ENCODE measurements around the gene HEXIM2.

Gene HEXIM2

GRCh38 chr17:45131616-45132319 is 29.9 kb upstream of the HEXIM2 start:
- Histone ChIP-seq H3K36me3 (replicated peaks) (no peaks in the 10 kb centered on the region), H3K9me3 (no peaks in the 10 kb centered on the region), H3K27me3 (ENCODE audit: low read depth) (no peaks in the 10 kb centered on the region), H3K4me1 (peaks cover 22% of the 10 kb centered on the region), H3K4me3 (peak overlapping the region; percentile 88)
- in situ Hi-C loops (cut with MboI; ENCODE audit: low sequenced_read_pairs), result no loop called here
- DNase-seq (ENCODE audit: low spot score in 2 of 2), result peak; percentile 32 to 79

GRCh38 chr17:45132320-45132571 is 29.4 kb upstream of the HEXIM2 start, which contains the start of gene PLCD3:
PLCD3 (minus strand) TSS chr17:45132515; CDS start chr17:45132410, 105 bp downstream.
- Histone ChIP-seq H3K4me3 (peak within 1 kb of the TSS; percentile 88), H3K4me1 (peaks cover 22% of the 10 kb centered on the region), H3K36me3 (replicated peaks) (no peaks in the 10 kb centered on the region), H3K9me3 (no peaks in the 10 kb centered on the region), H3K27me3 (ENCODE audit: low read depth) (no peaks in the 10 kb centered on the region)
- no peak for DNase-seq (ENCODE audit: low spot score in 2 of 2)
- in situ Hi-C loops (cut with MboI; ENCODE audit: low sequenced_read_pairs), result no loop called here

- Histone ChIP-seq H3K9me3 (no peaks in the 10 kb centered on the region), H3K4me3 (peak overlapping the region; percentile 64), H3K4me1 (peaks cover 22% of the 10 kb centered on the region), H3K27me3 (ENCODE audit: low read depth) (no peaks in the 10 kb centered on the region), H3K36me3 (replicated peaks) (no peaks in the 10 kb centered on the region)
- DNase-seq (ENCODE audit: low spot score in 2 of 2), result peak; percentile 83 to 87
- in situ Hi-C loops (cut with MboI; ENCODE audit: low sequenced_read_pairs), result no loop called here
Observed at GRCh38 chr17:45132572-45133463, 28.9 kb upstream of the HEXIM2 start.

GRCh38 chr17:45135192-45135977 is 26.3 kb upstream of the HEXIM2 start, which contains the start of gene ACBD4:
ACBD4 (plus strand) TSS chr17:45135687; CDS start chr17:45136145, 458 bp downstream.
- Histone ChIP-seq H3K4me3 (peak within 1 kb of the TSS; percentile 46), H3K4me1 (peaks cover 14% of the 10 kb centered on the region), H3K9me3 (no peaks in the 10 kb centered on the region), H3K27me3 (ENCODE audit: low read depth) (no peaks in the 10 kb centered on the region), H3K36me3 (replicated peaks) (no peaks in the 10 kb centered on the region; the same call in 1 of the 2 replicates)
- peak; percentile 97 to 98 for DNase-seq (ENCODE audit: low spot score in 2 of 2)
- in situ Hi-C loops (cut with MboI; ENCODE audit: low sequenced_read_pairs), result loop anchor here (5.0 kb wide), 1 partner anchor 62 kb away; no protein-coding TSS in a partner anchor

GRCh38 chr17:45135978-45136791 is 25.5 kb upstream of the HEXIM2 start:
- Histone ChIP-seq H3K4me1 (peaks cover 11% of the 10 kb centered on the region), H3K36me3 (replicated peaks) (no peaks in the 10 kb centered on the region; the same call in 1 of the 2 replicates), H3K4me3 (peak overlapping the region; percentile 46), H3K27me3 (ENCODE audit: low read depth) (no peaks in the 10 kb centered on the region), H3K9me3 (no peaks in the 10 kb centered on the region)
- in situ Hi-C loops (cut with MboI; ENCODE audit: low sequenced_read_pairs), result loop anchor here (5.0 kb wide), 1 partner anchor 61 kb away; no protein-coding TSS in a partner anchor
- no peak for DNase-seq (ENCODE audit: low spot score in 2 of 2)

GRCh38 chr17:45136846-45137560 is 24.7 kb upstream of the HEXIM2 start:
- no peak for DNase-seq (ENCODE audit: low spot score in 2 of 2)
- Histone ChIP-seq H3K4me1 (peaks cover 7% of the 10 kb centered on the region), H3K27me3 (ENCODE audit: low read depth) (no peaks in the 10 kb centered on the region), H3K4me3 (no peak overlapping the region), H3K9me3 (no peaks in the 10 kb centered on the region), H3K36me3 (replicated peaks) (no peaks in the 10 kb centered on the region; the same call in 1 of the 2 replicates)
- in situ Hi-C loops (cut with MboI; ENCODE audit: low sequenced_read_pairs), result loop anchor here (5.0 kb wide), 1 partner anchor 60 kb away; no protein-coding TSS in a partner anchor

GRCh38 chr17:45137561-45138305 is 23.9 kb upstream of the HEXIM2 start:
- in situ Hi-C loops (cut with MboI; ENCODE audit: low sequenced_read_pairs), result loop anchor here (5.0 kb wide), 1 partner anchor 60 kb away; no protein-coding TSS in a partner anchor
- no peaks in the 10 kb centered on the region for H3K27me3 ChIP-seq (ENCODE audit: low read depth)
- no peaks in the 10 kb centered on the region for H3K9me3 ChIP-seq
- DNase-seq (ENCODE audit: low spot score in 2 of 2), result no peak
- peaks cover 7% of the 10 kb centered on the region for H3K4me1 ChIP-seq
- no peaks in the 10 kb centered on the region; the same call in 1 of the 2 replicates for H3K36me3 ChIP-seq (replicated peaks)
- no peak overlapping the region for H3K4me3 ChIP-seq

- Histone ChIP-seq H3K4me1 (peaks cover 7% of the 10 kb centered on the region), H3K4me3 (no peak overlapping the region), H3K36me3 (replicated peaks) (no peaks in the 10 kb centered on the region; the same call in none of the 2 replicates), H3K27me3 (ENCODE audit: low read depth) (no peaks in the 10 kb centered on the region), H3K9me3 (no peaks in the 10 kb centered on the region)
- DNase-seq (ENCODE audit: low spot score in 2 of 2), result no peak
- in situ Hi-C loops (cut with MboI; ENCODE audit: low sequenced_read_pairs), result loop anchor here (5.0 kb wide), 1 partner anchor 58 kb away; no protein-coding TSS in a partner anchor
Observed at GRCh38 chr17:45138911-45139532, 22.7 kb upstream of the HEXIM2 start.

GRCh38 chr17:45139533-45139920 is 22.1 kb upstream of the HEXIM2 start:
- Histone ChIP-seq H3K4me1 (peaks cover 7% of the 10 kb centered on the region), H3K36me3 (replicated peaks) (no peaks in the 10 kb centered on the region; the same call in none of the 2 replicates), H3K4me3 (no peak overlapping the region), H3K27me3 (ENCODE audit: low read depth) (no peaks in the 10 kb centered on the region), H3K9me3 (no peaks in the 10 kb centered on the region)
- in situ Hi-C loops (cut with MboI; ENCODE audit: low sequenced_read_pairs), result loop anchor here (5.0 kb wide), 1 partner anchor 58 kb away; no protein-coding TSS in a partner anchor
- no peak for DNase-seq (ENCODE audit: low spot score in 2 of 2)

GRCh38 chr17:45143094-45143670 is 18.5 kb upstream of the HEXIM2 start:
- no peak for DNase-seq (ENCODE audit: low spot score in 2 of 2)
- no peaks in the 10 kb centered on the region; the same call in none of the 2 replicates for H3K36me3 ChIP-seq (replicated peaks)
- H3K4me1 ChIP-seq, result no peaks in the 10 kb centered on the region
- no peaks in the 10 kb centered on the region for H3K27me3 ChIP-seq (ENCODE audit: low read depth)
- no peak overlapping the region for H3K4me3 ChIP-seq
- no peaks in the 10 kb centered on the region for H3K9me3 ChIP-seq
- in situ Hi-C loops (cut with MboI; ENCODE audit: low sequenced_read_pairs), result no loop called here

- DNase-seq (ENCODE audit: low spot score in 2 of 2), result no peak
- in situ Hi-C loops (cut with MboI; ENCODE audit: low sequenced_read_pairs), result no loop called here
- H3K4me3 ChIP-seq, result no peak overlapping the region
Observed at GRCh38 chr17:45143767-45144198, 17.9 kb upstream of the HEXIM2 start.

More at GRCh38 chr17:45143767-45144198, 17.9 kb upstream of the HEXIM2 start:
- H3K27me3 ChIP-seq (ENCODE audit: low read depth), result no peaks in the 10 kb centered on the region
- no peaks in the 10 kb centered on the region for H3K4me1 ChIP-seq
- H3K36me3 ChIP-seq (replicated peaks), result no peaks in the 10 kb centered on the region; the same call in 1 of the 2 replicates
- H3K9me3 ChIP-seq, result no peaks in the 10 kb centered on the region

Measured in HAP-1 (cell line).